Measurements from ENCODE around the gene CYP4F11.

DNA sequence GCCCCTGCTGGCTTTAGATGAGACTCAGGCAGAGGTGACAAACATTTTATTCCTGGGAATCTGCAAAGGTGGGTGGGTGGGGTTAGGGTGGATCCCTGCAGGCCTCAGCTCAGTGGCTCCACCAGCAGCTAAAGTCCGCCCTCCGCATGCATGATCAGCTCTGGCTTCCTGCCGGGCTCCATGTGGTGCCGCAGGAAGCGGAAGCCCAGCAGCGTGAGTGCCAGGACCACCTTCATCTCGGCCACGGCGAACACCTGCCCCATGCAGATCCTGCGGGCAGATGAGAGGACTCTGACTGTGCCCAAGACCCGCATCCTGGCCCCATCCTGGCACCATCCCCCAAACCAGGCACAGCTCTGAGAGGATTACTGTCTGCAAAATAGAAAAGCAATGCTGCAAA is 62.8 kb downstream of the CYP4F11 start:
- TF ChIP-seq, protein P1, sequence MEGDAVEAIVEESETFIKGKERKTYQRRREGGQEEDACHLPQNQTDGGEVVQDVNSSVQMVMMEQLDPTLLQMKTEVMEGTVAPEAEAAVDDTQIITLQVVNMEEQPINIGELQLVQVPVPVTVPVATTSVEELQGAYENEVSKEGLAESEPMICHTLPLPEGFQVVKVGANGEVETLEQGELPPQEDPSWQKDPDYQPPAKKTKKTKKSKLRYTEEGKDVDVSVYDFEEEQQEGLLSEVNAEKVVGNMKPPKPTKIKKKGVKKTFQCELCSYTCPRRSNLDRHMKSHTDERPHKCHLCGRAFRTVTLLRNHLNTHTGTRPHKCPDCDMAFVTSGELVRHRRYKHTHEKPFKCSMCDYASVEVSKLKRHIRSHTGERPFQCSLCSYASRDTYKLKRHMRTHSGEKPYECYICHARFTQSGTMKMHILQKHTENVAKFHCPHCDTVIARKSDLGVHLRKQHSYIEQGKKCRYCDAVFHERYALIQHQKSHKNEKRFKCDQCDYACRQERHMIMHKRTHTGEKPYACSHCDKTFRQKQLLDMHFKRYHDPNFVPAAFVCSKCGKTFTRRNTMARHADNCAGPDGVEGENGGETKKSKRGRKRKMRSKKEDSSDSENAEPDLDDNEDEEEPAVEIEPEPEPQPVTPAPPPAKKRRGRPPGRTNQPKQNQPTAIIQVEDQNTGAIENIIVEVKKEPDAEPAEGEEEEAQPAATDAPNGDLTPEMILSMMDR (IDR thresholded peaks at IDR 0.05), result no peak
- TF ChIP-seq POLR2A (IDR thresholded peaks at IDR 0.05), result no peak
